Mesenchymal stem cell (in vitro differentiated cells and primary cell): Measurements from ENCODE around the gene ZBTB1.
"Not testable (repeated sequence)": the region's sequence is repeated elsewhere in the genome, so short reads cannot be mapped to it uniquely, and the experiment has no call there.

ENCODE experiments used
- DNase-seq: peaks from one replicate; pipeline ENCODE4 v3.0.0-alpha.2; 2013
- H2AFZ ChIP-seq: one replicate; pipeline ENCODE4 v1.6.1; 2013; ENCODE audit warnings: low read depth, mild to moderate bottlenecking, control low read depth, inconsistent platforms, low read length, moderate library complexity
- H2AK5ac ChIP-seq: 2 replicates; pipeline ENCODE4 v1.6.1; 2013; ENCODE audit warnings: low read length, moderate library complexity, mild to moderate bottlenecking, inconsistent platforms; ENCODE audit not compliant: severe bottlenecking
- H2BK120ac ChIP-seq: one replicate; pipeline ENCODE4 v1.6.1; 2013; ENCODE audit warnings: low read depth, mild to moderate bottlenecking, inconsistent platforms, low read length, moderate library complexity
- H2BK12ac ChIP-seq, 2 experiments: one replicate each; pipeline ENCODE4 v1.6.1; 2013; ENCODE audit warnings: inconsistent platforms in 2 of 2, low read length in 2 of 2, mild to moderate bottlenecking in 2 of 2, moderate library complexity in 2 of 2, control low read depth in 1 of 2
- H2BK15ac ChIP-seq: one replicate; pipeline ENCODE4 v1.6.1; 2013; ENCODE audit warnings: mild to moderate bottlenecking, low read depth, inconsistent platforms; ENCODE audit not compliant: poor library complexity, severe bottlenecking
- H2BK5ac ChIP-seq: 2 replicates; pipeline ENCODE4 v1.6.1; 2013; ENCODE audit warnings: low read depth, mild to moderate bottlenecking, low read length, control low read depth, inconsistent platforms; ENCODE audit not compliant: poor library complexity, severe bottlenecking
- H3K14ac ChIP-seq, 2 experiments: one replicate each; pipeline ENCODE4 v1.6.1; 2013; ENCODE audit warnings: inconsistent platforms in 2 of 2, low read length in 2 of 2, control low read depth in 1 of 2, mild to moderate bottlenecking in 1 of 2, moderate library complexity in 1 of 2
- H3K18ac ChIP-seq, 2 experiments: one replicate each; pipeline ENCODE4 v1.6.1; 2013; ENCODE audit warnings: inconsistent platforms in 2 of 2, low read length in 2 of 2, control low read depth in 1 of 2, low read depth in 1 of 2, mild to moderate bottlenecking in 1 of 2
- H3K23ac ChIP-seq, 2 experiments: one replicate each; pipeline ENCODE4 v1.6.1; 2013; ENCODE audit warnings: inconsistent platforms in 2 of 2, low read length in 2 of 2, mild to moderate bottlenecking in 2 of 2, moderate library complexity in 2 of 2, control low read depth in 1 of 2
- H3K27ac ChIP-seq: 2 replicates; pipeline ENCODE4 v1.5.1; 2013; ENCODE audit warnings: mild to moderate bottlenecking, moderate library complexity, low read length, control low read depth, inconsistent platforms; ENCODE audit not compliant: poor library complexity, severe bottlenecking
- H3K27me3 ChIP-seq, 2 experiments: 2 replicates each; pipeline versions ENCODE4 v1.6.1 to v1.7.0; 2013; ENCODE audit warnings: low read length in 2 of 2, mild to moderate bottlenecking in 2 of 2, moderate library complexity in 2 of 2, control low read depth in 1 of 2, inconsistent platforms in 1 of 2; ENCODE audit not compliant: control insufficient read depth in 1 of 2, insufficient read depth in 1 of 2
- H3K36me3 ChIP-seq, 2 experiments: 2 replicates each; pipeline versions ENCODE4 v1.6.1 to v1.7.0; 2013; ENCODE audit warnings: low read length in 2 of 2, control low read depth in 1 of 2, inconsistent platforms in 1 of 2, low read depth in 1 of 2, mild to moderate bottlenecking in 1 of 2; ENCODE audit not compliant: insufficient read depth in 2 of 2, control insufficient read depth in 1 of 2
- H3K4ac ChIP-seq, 2 experiments: one replicate each; pipeline ENCODE4 v1.6.1; 2013; ENCODE audit warnings: inconsistent platforms in 2 of 2, low read length in 2 of 2, mild to moderate bottlenecking in 2 of 2, moderate library complexity in 2 of 2, control low read depth in 1 of 2, low read depth in 1 of 2
- H3K4me1 ChIP-seq: 2 replicates; pipeline ENCODE4 v1.6.1; 2013; ENCODE audit warnings: low read depth, low read length, control low read depth; ENCODE audit not compliant: control insufficient read depth, insufficient read depth
- H3K4me2 ChIP-seq: 2 replicates; pipeline ENCODE4 v1.6.1; 2013; ENCODE audit warnings: low read length, mild to moderate bottlenecking, inconsistent platforms; ENCODE audit not compliant: poor library complexity, severe bottlenecking
- H3K4me3 ChIP-seq, 2 experiments: 2 replicates each; pipeline versions ENCODE4 v1.5.1 to v1.7.0; 2013; ENCODE audit warnings: low read length in 2 of 2, mild to moderate bottlenecking in 2 of 2, control low read depth in 1 of 2, low read depth in 1 of 2; ENCODE audit not compliant: insufficient read depth in 1 of 2
- H3K79me1 ChIP-seq: replicated peaks from 2 replicates; pipeline ENCODE4 v1.6.1; 2013; ENCODE audit warnings: mild to moderate bottlenecking, control low read depth, low read length, inconsistent platforms; ENCODE audit not compliant: poor library complexity, severe bottlenecking
- H3K9ac ChIP-seq: 2 replicates; pipeline ENCODE4 v1.7.0; 2013; ENCODE audit warnings: mild to moderate bottlenecking, low read length, moderate library complexity
- H3K9me3 ChIP-seq: 2 replicates; pipeline ENCODE4 v1.7.0; 2013; ENCODE audit warnings: mild to moderate bottlenecking, low read length; ENCODE audit not compliant: control insufficient read depth
- H4K8ac ChIP-seq: one replicate; pipeline ENCODE4 v1.6.1; 2013; ENCODE audit warnings: inconsistent platforms, mild to moderate bottlenecking, low read length, moderate library complexity
- H4K91ac ChIP-seq: one replicate; pipeline ENCODE4 v1.6.1; 2013; ENCODE audit warnings: mild to moderate bottlenecking, low read length, inconsistent platforms
- WGBS: methylation state at CpG from one replicate; pipeline ENCODE4 v1.1.7; 2013; ENCODE audit warnings: mixed read lengths; 5-methylcytosine and 5-hydroxymethylcytosine counted together

ZBTB1 gene

GRCh38 chr14:64556526-64556925, 52.0 kb downstream of the ZBTB1 start:
- H3K18ac ChIP-seq, result no peak overlapping the region
- H3K9ac ChIP-seq, result no peak overlapping the region
- H2BK5ac ChIP-seq, result no peak overlapping the region
- no peak overlapping the region for H2BK15ac ChIP-seq
- H3K4me3 ChIP-seq, result no peak overlapping the region
- H4K91ac ChIP-seq, result no peak overlapping the region
- H3K4me1 ChIP-seq, result no peaks in the 10 kb centered on the region
- H3K14ac ChIP-seq, result no peak overlapping the region
- H3K27ac ChIP-seq, result no peak overlapping the region
- no peaks in the 10 kb centered on the region for H3K79me1 ChIP-seq
- H3K4me2 ChIP-seq, result no peak overlapping the region
- no peak overlapping the region for H3K23ac ChIP-seq
- no peak overlapping the region for H2AFZ ChIP-seq
- H3K4ac ChIP-seq, result no peak overlapping the region
- WGBS, result 81% methylated on average over 5 of the region's 5 CpGs
- no peaks in the 10 kb centered on the region for H3K9me3 ChIP-seq
- peak; percentile 83 for DNase-seq
- H2BK120ac ChIP-seq, result no peak overlapping the region
- H4K8ac ChIP-seq, result no peak overlapping the region
- H3K27me3 ChIP-seq, result peaks cover 0 to 3% of the 10 kb centered on the region in 2 experiments
- no peak overlapping the region for H2AK5ac ChIP-seq
- no peak overlapping the region for H2BK12ac ChIP-seq
- no peaks in the 10 kb centered on the region for H3K36me3 ChIP-seq

- not testable (repeated sequence) for H2BK120ac ChIP-seq, H3K27ac ChIP-seq
- WGBS, result 91% methylated on average over 2 of the region's 2 CpGs
These were observed 53.6 kb downstream of the ZBTB1 start for GRCh38 chr14:64558216-64558615.

GRCh38 chr14:64561631-64562030, 57.1 kb downstream of the ZBTB1 start:
- Histone ChIP-seq H3K9ac (no peak overlapping the region), H2BK15ac (no peak overlapping the region), H3K79me1 (no peaks in the 10 kb centered on the region), H3K4me2 (no peak overlapping the region), H3K4me3 (no peak overlapping the region), H2BK5ac (no peak overlapping the region), H4K91ac (no peak overlapping the region), H2AFZ (no peak overlapping the region), H3K4ac (no peak overlapping the region), H4K8ac (no peak overlapping the region), H3K14ac (no peak overlapping the region), H3K18ac (no peak overlapping the region), H3K23ac (no peak overlapping the region), H3K4me1 (peaks cover 3% of the 10 kb centered on the region), H3K27me3 (no peaks in the 10 kb centered on the region), H2BK120ac (no peak overlapping the region), H2AK5ac (no peak overlapping the region), H2BK12ac (no peak overlapping the region), H3K36me3 (no peaks in the 10 kb centered on the region), H3K27ac (no peak overlapping the region), H3K9me3 (no peaks in the 10 kb centered on the region)
- WGBS, result 92% methylated on average over 2 of the region's 2 CpGs
- DNase-seq, result no peak

More at GRCh38 chr14:64558216-64558615, 53.6 kb downstream of the ZBTB1 start:
- H3K36me3 ChIP-seq, DNase-seq, H3K23ac ChIP-seq, H3K9me3 ChIP-seq, H2BK15ac ChIP-seq, H3K27me3 ChIP-seq, H2AK5ac ChIP-seq, H3K4me3 ChIP-seq, H3K18ac ChIP-seq, H2AFZ ChIP-seq, H4K91ac ChIP-seq, H3K79me1 ChIP-seq, H4K8ac ChIP-seq, H2BK12ac ChIP-seq, H2BK5ac ChIP-seq, H3K4me2 ChIP-seq, H3K9ac ChIP-seq, H3K14ac ChIP-seq, H3K4ac ChIP-seq, H3K4me1 ChIP-seq: not testable (repeated sequence)

- H3K27ac ChIP-seq, result no peak overlapping the region
- no peak overlapping the region for H3K4me3 ChIP-seq
These were observed 57.9 kb downstream of the ZBTB1 start for GRCh38 chr14:64562436-64562835.

More at GRCh38 chr14:64562436-64562835, 57.9 kb downstream of the ZBTB1 start:
- Histone ChIP-seq H3K9me3 (no peaks in the 10 kb centered on the region), H2AK5ac (peak overlapping the region; percentile 40), H2BK120ac (no peak overlapping the region), H2AFZ (no peak overlapping the region), H3K9ac (no peak overlapping the region), H3K36me3 (no peaks in the 10 kb centered on the region), H2BK15ac (no peak overlapping the region), H3K4ac (no peak overlapping the region), H3K4me1 (peaks cover 3% of the 10 kb centered on the region), H4K91ac (no peak overlapping the region), H3K79me1 (no peaks in the 10 kb centered on the region), H3K27me3 (no peaks in the 10 kb centered on the region), H2BK12ac (peak overlapping the region in 1 of 2 experiments; percentile 38), H4K8ac (no peak overlapping the region), H2BK5ac (no peak overlapping the region), H3K4me2 (no peak overlapping the region), H3K14ac (no peak overlapping the region), H3K18ac (no peak overlapping the region), H3K23ac (no peak overlapping the region)
- no peak for DNase-seq
